ENCODE measurements around the gene BCL2L12.

- no peak for TF ChIP-seq CTCF (IDR thresholded peaks at IDR 0.05; ENCODE audit: extremely low read depth in 1 of 2, insufficient read depth in 1 of 2, low read depth in 1 of 2, low read length in 2 of 2)
- peak; percentile 34 for TF ChIP-seq POLR2AphosphoS5 (IDR thresholded peaks at IDR 0.05; ENCODE audit: insufficient read depth, low read depth, low read length)
- peak; percentile 56 for TF ChIP-seq POLR2A (IDR thresholded peaks at IDR 0.05; ENCODE audit: low read depth, low read length)
- no peak for TF ChIP-seq EZH2 (IDR thresholded peaks at IDR 0.05; ENCODE audit: borderline replicate concordance, low read depth, low read length, severe bottlenecking)
- no peak for TF ChIP-seq JUN (IDR thresholded peaks at IDR 0.05; ENCODE audit: borderline replicate concordance, insufficient read depth, insufficient read length, low read depth)
- TF ChIP-seq MYC (IDR thresholded peaks at IDR 0.05; ENCODE audit: low read depth, low read length) = no peak
- TF ChIP-seq FOS (IDR thresholded peaks at IDR 0.05; ENCODE audit: borderline replicate concordance, insufficient read depth, low read length) = no peak
- TF ChIP-seq MAX (IDR thresholded peaks at IDR 0.05; ENCODE audit: insufficient read depth, insufficient read length) = peak; percentile 25
Measured at GRCh38 chr19:49691243-49692146, 25.8 kb downstream of the BCL2L12 start.

Data from endothelial cell of umbilical vein (primary cell).